Right lobe of liver (tissue), 6 donors: Measurements from ENCODE around the gene CAMK2D. TPM values are rescaled to one million over a fixed set of nuclear protein-coding genes. Genes with fewer than 3 reads are reported as not detected.
"Not testable (repeated sequence)": the region's sequence is repeated elsewhere in the genome, so short reads cannot be mapped to it uniquely, and the experiment has no call there.

Experiments used
- ATAC-seq, 4 donors: fragments of 200-7000 bp; cut with Tn5 transposase; one replicate each; pipeline ENCODE4 v1.9.1; 2020; ENCODE audit warnings: mild to moderate bottlenecking in 4 of 4, moderate library complexity in 4 of 4
- DNase-seq, 3 donors: peaks; one replicate each; pipeline ENCODE4 v3.0.0-alpha.2; 2020
- H3K27ac ChIP-seq, 3 donors: fragments of 200-600 bp; one replicate each; pipeline ENCODE4 v1.8.0; 2022
- H3K27me3 ChIP-seq, 2 donors: fragments of 200-600 bp; one replicate each; pipeline ENCODE4 v1.8.0; 2022
- H3K36me3 ChIP-seq, 4 donors: fragments of 200-600 bp; sonication (generic) in 1 of 4; one replicate each; pipeline versions ENCODE4 v1.5.1 to v1.8.0; 2017 to 2022; ENCODE audit warnings: control low read depth in 1 of 4
- H3K4me1 ChIP-seq, 4 donors: fragments of 200-600 bp; sonication (generic) in 1 of 4; one replicate each; pipeline versions ENCODE4 v1.5.1 to v1.8.0; 2017 to 2022; ENCODE audit warnings: control low read depth in 1 of 4
- H3K4me3 ChIP-seq, 3 donors: fragments of 200-600 bp; one replicate each; pipeline ENCODE4 v1.8.0; 2022
- H3K9me3 ChIP-seq, 4 donors: fragments of 200-600 bp; sonication (generic) in 1 of 4; one replicate each; pipeline versions ENCODE4 v1.5.1 to v1.8.0; 2017 to 2022; ENCODE audit warnings: control low read depth in 1 of 4
- POLR2A ChIP-seq: fragments of 450-650 bp; IDR thresholded peaks from one replicate; pipeline ENCODE4 v1.6.1; 2017; ENCODE audit warnings: antibody characterized with exemption, mild to moderate bottlenecking
- WGBS: methylation state at CpG from one replicate; pipeline ENCODE4 v1.1.6; 2018; ENCODE audit warnings: low coverage, low lambda C conversion rate; ENCODE audit not compliant: insufficient coverage; ENCODE audit errors: missing lambda C conversion rate; 5-methylcytosine and 5-hydroxymethylcytosine counted together
- intact Hi-C, 2 donors: fragments of 100-400 bp; cut with DNase I; formaldehyde crosslinking; loops; one replicate each; pipeline versions ENCODE4 v1.11.2 to v1.14.1; 2022
- total RNA-seq, 6 experiments: library from RNA; depleted of rRNA in 2 of 6; stranded (reverse); fragments of >200 nt in 2 of 6; fragmentation: NEBNext Ultra II Directional in 3 of 6; extraction: Animal tissue kit (Norgen Biotek cat#: 25700) in 3 of 6; gene quantifications; one replicate each; pipeline versions ENCODE4 v1.1.0 to v1.2.4, GENCODE V29; 2016 to 2023
- TF ChIP-seq, protein P1 (sequence below), 4 donors: fragments of 200-600 bp in 3 of 4; fragments of 450-650 bp in 1 of 4; IDR thresholded peaks; one replicate each; pipeline versions ENCODE4 v1.5.1 to v1.8.0; 2016 to 2022; ENCODE audit warnings: antibody characterized with exemption in 4 of 4, mild to moderate bottlenecking in 2 of 4
- donor health status: DM: no; HTN: yes; CAD: no.
- donor health status: DM: no; HTN: no; CAD: no.
- donor health status: DM: no; HTN: no; CAD: no.
- donor health status: DM: no; HTN: yes; CAD: no.
- donor health status: DM: no; HTN: yes; CAD: no.

Gene CAMK2D
- total RNA-seq, 6 experiments from 2014 or later: 17.0 to 30.6 (median 22.6) TPM

DNA sequence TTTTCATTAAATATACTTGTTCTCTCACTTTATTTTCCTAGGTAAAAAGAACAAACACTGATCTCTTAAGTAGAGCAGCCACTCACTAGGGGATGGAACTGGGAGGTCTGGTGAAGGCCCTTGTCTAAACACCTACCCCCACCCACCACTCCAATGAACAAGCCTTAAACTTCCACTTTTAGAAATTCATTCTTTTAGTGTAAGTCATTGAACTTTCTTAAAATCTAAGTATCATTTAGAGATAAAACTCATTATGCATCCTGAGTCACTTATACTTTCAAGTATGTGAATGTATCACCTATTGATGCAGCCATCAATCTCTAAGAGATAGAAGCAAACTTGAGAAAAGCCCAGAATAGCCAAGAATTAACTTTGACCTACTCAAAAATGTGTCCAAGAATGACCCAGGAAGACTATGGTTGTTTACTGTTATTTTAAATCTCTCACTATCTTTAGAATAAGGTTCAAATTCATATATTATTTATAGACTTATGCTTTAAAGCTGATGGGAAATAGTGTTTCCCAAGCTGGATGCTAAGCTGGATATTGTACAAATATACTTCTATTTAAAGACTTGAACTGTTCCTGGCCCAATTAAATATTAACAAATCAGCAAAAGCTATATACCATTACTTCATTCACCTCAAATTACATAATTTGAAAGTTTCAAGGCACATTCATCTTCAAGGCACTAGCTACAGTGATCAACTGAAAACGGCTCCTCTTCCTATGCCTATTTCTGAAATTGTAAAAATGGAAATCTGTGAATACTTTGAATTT, 49.5 kb downstream of the CAMK2D start:
- DNase-seq: no peak
- no peak overlapping the region for H3K4me3 ChIP-seq
- H3K27me3 ChIP-seq: no peaks in the 10 kb centered on the region
- peak in 2 of 4 donors; percentile 42 to 62 for ATAC-seq
- H3K4me1 ChIP-seq: peaks cover 0 to 11% (median 0%) of the 10 kb centered on the region in 4 donors
- H3K9me3 ChIP-seq: no peaks in the 10 kb centered on the region
- no peak overlapping the region for H3K27ac ChIP-seq
- TF ChIP-seq, protein P1, sequence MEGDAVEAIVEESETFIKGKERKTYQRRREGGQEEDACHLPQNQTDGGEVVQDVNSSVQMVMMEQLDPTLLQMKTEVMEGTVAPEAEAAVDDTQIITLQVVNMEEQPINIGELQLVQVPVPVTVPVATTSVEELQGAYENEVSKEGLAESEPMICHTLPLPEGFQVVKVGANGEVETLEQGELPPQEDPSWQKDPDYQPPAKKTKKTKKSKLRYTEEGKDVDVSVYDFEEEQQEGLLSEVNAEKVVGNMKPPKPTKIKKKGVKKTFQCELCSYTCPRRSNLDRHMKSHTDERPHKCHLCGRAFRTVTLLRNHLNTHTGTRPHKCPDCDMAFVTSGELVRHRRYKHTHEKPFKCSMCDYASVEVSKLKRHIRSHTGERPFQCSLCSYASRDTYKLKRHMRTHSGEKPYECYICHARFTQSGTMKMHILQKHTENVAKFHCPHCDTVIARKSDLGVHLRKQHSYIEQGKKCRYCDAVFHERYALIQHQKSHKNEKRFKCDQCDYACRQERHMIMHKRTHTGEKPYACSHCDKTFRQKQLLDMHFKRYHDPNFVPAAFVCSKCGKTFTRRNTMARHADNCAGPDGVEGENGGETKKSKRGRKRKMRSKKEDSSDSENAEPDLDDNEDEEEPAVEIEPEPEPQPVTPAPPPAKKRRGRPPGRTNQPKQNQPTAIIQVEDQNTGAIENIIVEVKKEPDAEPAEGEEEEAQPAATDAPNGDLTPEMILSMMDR (IDR thresholded peaks at IDR 0.05): no peak
- TF ChIP-seq POLR2A: no peak
- H3K36me3 ChIP-seq: no peaks in the 10 kb centered on the region
- WGBS: 96% methylated on average over 1 of the region's 1 CpG
- intact Hi-C loops: no loop called here

DNA sequence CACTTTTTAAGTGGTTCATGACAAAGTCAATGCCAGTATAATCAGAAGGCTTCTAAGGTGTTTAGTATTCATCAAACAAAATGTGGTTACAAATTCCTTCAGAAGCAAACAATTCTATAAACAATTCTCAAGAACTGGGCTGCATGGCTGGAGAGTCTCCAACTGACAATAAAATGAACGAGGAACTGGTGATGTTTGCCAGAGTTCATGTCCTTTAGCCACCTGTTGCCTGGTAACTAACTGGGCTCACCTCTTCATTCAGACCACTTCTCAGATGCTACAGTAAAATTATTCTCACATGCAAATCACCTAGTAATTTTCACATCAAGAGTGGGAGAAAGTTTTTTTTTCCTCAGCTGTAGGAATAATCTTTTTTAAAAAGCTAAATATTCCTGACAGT, 53.3 kb downstream of the CAMK2D start:
- WGBS: 31% methylated on average over 1 of the region's 1 CpG
- peak; percentile 54 to 76 (median 66) for ATAC-seq
- TF ChIP-seq, protein P1 (IDR thresholded peaks at IDR 0.05): no peak
- TF ChIP-seq POLR2A: no peak

DNA sequence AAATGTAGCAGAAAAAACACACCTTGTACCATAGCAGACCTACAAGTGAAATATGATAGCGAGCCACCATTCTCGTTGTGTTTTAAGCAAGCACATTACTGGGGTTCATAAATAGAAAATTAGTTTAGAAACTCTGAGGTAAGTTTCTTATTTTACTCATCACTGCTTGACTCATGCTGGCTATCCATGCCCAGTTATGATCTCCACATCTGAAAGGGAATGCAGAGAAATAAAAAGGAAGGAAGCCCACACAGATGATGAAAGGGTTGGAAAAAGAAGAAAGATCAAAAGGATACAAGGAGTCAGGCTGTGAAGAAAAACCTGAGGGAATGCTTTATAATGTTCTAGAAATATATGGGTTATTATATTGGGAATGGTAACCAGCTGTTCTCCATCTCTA, 54.5 kb downstream of the CAMK2D start:
- Histone ChIP-seq H3K4me1 (peaks cover 0 to 4% (median 0%) of the 10 kb centered on the region in 4 donors), H3K27ac (no peak overlapping the region), H3K36me3 (no peaks in the 10 kb centered on the region), H3K4me3 (no peak overlapping the region), H3K9me3 (no peaks in the 10 kb centered on the region), H3K27me3 (no peaks in the 10 kb centered on the region)
- DNase-seq (no peak), ATAC-seq (no peak)
- TF ChIP-seq, protein P1 (IDR thresholded peaks at IDR 0.05): no peak
- TF ChIP-seq POLR2A: no peak
- 93% methylated on average over 2 of the region's 2 CpGs for WGBS
- intact Hi-C loops: no loop called here

More for the DNA sequence above, 53.3 kb downstream of the CAMK2D start:
- no peaks in the 10 kb centered on the region for H3K36me3 ChIP-seq
- H3K27me3 ChIP-seq: no peaks in the 10 kb centered on the region
- intact Hi-C loops: no loop called here
- DNase-seq: no peak
- peaks cover 0 to 11% (median 0%) of the 10 kb centered on the region in 4 donors for H3K4me1 ChIP-seq
- no peak overlapping the region for H3K4me3 ChIP-seq
- H3K9me3 ChIP-seq: no peaks in the 10 kb centered on the region
- H3K27ac ChIP-seq: no peak overlapping the region

DNA sequence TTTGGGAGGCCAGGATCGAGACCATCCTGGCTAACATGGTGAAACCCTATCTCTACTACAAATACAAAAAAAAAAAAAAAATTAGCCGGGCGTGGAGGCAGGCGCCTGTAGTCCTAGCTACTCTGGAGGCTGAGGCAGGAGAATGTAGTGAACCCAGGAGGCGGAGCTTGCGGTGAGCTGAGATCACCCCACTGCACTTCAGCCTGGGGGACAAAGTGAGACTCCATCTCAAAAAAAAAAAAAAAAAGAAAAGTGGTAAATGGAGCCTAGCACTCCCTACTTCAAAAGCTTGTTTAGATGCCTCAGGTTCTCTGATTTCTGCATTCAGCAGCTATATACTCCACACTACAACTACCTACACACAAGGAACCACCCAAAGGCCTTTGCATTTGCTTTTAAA, 56.4 kb downstream of the CAMK2D start:
- H3K9me3 ChIP-seq, H3K4me1 ChIP-seq, H3K27me3 ChIP-seq, H3K27ac ChIP-seq, ATAC-seq, intact Hi-C loops, H3K4me3 ChIP-seq, DNase-seq, H3K36me3 ChIP-seq: not testable (repeated sequence)
- WGBS: no CpG with 5 or more reads among the region's 6 CpGs

DNA sequence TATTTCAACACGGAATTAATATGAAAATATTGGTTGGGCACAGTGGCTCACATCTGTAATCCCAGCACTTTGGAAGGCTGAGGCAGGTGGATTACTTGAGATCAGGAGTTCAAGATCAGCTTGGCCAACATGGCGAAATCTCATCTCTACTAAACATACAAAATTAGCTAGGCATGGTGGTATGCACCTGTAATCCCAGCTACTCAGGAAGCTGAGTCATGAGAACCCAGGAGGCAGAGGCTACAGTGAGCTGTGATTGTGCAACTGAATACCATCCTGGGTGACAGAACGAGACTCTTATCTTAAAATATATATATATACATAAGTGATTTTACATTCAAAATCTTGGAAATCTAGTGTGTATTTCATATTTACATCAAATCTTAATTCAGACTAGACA, 58.9 kb downstream of the CAMK2D start:
- H3K27me3 ChIP-seq, H3K27ac ChIP-seq, H3K9me3 ChIP-seq, DNase-seq, H3K4me3 ChIP-seq, intact Hi-C loops, H3K4me1 ChIP-seq, H3K36me3 ChIP-seq: not testable (repeated sequence)
- ATAC-seq: peak in 1 of 4 donors; percentile 64
- 82% methylated on average over 3 of the region's 3 CpGs for WGBS
